HS-27A (cell line): Measurements from ENCODE around the gene PEX1.
"Not testable (repeated sequence)": the region's sequence is repeated elsewhere in the genome, so short reads cannot be mapped to it uniquely, and the experiment has no call there.

Source experiments
- DNase-seq: peaks from one replicate; pipeline ENCODE4 v3.0.0-alpha.2; 2012; ENCODE audit warnings: low read depth, missing footprints

Gene PEX1

DNA sequence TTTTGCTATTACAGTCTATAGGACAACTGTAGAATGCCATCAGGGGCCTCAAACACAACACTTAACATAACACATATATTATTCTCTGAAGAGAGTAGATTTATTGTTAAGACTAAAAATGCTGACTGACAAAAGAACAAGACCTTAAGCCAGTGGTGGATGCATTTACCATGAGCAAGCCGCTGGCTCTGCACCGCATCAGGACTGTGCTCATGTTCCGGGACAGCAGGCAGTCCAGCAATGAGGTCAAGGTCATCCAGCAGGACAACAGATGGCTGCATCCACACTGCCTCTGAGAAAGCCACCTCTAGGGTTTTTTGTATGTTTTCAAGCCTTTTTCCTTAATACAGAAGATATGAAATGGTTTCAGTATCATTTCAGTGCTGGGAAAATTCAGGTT lies 23.8 kb downstream of the PEX1 start:
- DNase-seq: no peak

DNA sequence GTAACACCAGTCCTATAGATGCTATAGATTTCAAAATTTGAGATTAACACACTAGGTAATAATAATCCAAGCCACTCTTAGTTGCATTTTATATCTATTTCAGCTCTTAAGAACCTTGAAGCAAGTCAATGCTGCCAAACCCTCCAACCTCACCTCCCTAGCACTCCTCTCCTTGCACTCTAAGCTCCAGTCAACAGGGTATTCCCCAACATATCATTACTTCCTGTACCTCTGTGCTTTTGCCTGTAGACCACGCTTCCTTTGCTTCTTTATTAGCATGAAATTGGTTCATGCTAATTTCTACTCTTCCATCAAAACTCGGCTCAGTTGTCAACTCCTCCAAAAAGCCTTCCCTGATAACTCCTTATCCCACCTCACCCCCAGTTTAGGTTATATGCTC lies 24.6 kb downstream of the PEX1 start:
- no peak for DNase-seq

GRCh38 chr7:92498557-92498956 lies 29.8 kb downstream of the PEX1 start:
- DNase-seq: no peak

DNA sequence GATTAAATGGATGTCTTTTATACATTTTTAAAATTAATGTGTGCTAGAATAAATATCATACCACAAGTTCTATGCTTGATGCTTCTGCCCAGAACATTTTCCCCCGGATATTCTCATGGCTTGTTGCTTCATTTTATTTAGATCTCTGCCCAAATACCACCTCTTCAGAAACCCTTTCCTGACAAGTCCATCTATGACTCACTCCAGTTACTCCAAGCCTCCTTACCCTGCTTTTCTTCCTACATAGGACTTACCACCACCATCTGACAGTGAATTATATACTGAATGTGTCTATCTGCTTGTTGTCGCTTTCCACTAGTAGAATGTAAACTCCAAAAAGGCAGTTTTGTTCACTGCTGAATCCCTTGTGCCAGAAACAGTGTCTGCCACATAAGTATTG lies 31.4 kb downstream of the PEX1 start:
- no peak for DNase-seq

DNA sequence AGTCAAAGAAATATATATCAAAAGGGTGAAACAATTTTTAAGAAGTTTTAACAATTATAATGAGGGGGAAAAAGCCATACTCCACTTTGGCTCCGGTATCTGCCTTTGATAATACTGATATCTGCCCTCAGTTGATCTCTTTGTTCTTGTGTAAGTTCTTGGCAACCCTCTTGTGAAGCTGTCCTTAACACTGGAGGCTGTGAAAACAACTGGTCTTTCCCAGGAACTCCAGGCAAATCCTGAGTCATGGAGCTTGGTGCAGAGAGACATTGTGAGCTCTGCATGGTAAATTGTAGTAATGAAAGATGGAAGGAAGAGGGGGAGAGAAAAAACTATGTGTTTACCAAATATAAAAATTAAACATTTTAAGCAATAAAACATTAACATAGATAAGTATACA lies 38.7 kb downstream of the PEX1 start:
- no peak for DNase-seq

- DNase-seq: no peak
Observed at GRCh38 chr7:92487804-92488203, 40.5 kb downstream of the PEX1 start.

GRCh38 chr7:92485974-92486373 lies 42.3 kb downstream of the PEX1 start:
- DNase-seq: no peak

- no peak for DNase-seq
Observed at GRCh38 chr7:92485267-92485892, 42.9 kb downstream of the PEX1 start.

- not testable (repeated sequence) for DNase-seq
Observed at GRCh38 chr7:92484226-92484625, 44.1 kb downstream of the PEX1 start.

GRCh38 chr7:92483624-92484023 lies 44.7 kb downstream of the PEX1 start:
- not testable (repeated sequence) for DNase-seq

- DNase-seq: not testable (repeated sequence)
Observed at GRCh38 chr7:92479146-92479545, 49.2 kb downstream of the PEX1 start.

GRCh38 chr7:92478711-92479110 lies 49.6 kb downstream of the PEX1 start:
- no peak for DNase-seq

- DNase-seq: no peak
Observed at GRCh38 chr7:92478095-92478494, 50.2 kb downstream of the PEX1 start.

GRCh38 chr7:92477681-92478080 lies 50.6 kb downstream of the PEX1 start, which contains the start of gene ERVW-1:
ERVW-1 (minus strand) TSS chr7:92477946; CDS start chr7:92470381, 7,565 bp downstream.
- not testable (repeated sequence) for DNase-seq

GRCh38 chr7:92475851-92476590 lies 52.3 kb downstream of the PEX1 start:
- not testable (repeated sequence) for DNase-seq

GRCh38 chr7:92475261-92475770 lies 53.0 kb downstream of the PEX1 start:
- not testable (repeated sequence) for DNase-seq

DNA sequence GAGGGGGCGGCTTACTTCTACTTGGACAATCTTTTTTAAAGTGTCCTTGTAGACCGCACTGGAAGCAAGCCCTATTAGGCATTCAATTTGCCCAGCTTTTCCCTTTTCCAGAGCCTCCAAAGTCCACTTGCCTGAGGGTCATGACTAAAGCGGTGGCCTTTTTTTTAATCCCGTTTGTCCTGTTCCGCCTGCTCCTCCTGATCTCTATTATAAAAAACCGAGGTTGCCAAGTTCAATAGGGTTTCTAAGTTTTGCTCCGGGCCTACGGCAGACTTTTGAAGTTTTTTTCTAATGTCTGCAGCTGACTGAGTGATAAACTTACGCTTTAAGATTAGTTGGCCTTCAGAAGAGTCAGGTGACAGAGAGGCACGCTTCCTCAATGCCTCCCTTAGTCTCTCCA lies 54.3 kb downstream of the PEX1 start:
- DNase-seq: not testable (repeated sequence)

- not testable (repeated sequence) for DNase-seq
Observed at GRCh38 chr7:92468589-92468988, 59.7 kb downstream of the PEX1 start.

GRCh38 chr7:92466682-92467081 lies 61.6 kb downstream of the PEX1 start:
- no peak for DNase-seq

DNA sequence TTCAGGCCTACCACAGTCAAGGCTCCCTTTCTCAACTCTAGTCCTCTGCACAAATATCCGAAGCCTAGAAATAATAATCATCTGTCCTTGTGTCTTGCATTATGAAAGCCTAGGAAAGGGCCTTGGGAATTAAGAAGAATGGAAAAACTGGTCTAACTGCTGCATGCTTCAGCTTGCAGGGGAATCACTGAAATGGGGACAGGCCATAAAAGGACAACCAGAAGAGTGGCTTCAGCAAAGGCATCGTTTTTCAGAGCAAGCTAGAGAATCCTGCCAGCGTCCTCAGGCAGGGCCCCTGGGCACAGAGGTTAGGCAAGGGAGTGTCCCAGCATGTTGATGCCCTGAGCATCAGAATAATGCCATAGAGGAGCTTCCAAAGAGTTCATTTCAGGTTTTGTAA lies 63.8 kb downstream of the PEX1 start:
- no peak for DNase-seq

- DNase-seq: no peak
Observed at GRCh38 chr7:92462560-92462959, 65.8 kb downstream of the PEX1 start.

DNA sequence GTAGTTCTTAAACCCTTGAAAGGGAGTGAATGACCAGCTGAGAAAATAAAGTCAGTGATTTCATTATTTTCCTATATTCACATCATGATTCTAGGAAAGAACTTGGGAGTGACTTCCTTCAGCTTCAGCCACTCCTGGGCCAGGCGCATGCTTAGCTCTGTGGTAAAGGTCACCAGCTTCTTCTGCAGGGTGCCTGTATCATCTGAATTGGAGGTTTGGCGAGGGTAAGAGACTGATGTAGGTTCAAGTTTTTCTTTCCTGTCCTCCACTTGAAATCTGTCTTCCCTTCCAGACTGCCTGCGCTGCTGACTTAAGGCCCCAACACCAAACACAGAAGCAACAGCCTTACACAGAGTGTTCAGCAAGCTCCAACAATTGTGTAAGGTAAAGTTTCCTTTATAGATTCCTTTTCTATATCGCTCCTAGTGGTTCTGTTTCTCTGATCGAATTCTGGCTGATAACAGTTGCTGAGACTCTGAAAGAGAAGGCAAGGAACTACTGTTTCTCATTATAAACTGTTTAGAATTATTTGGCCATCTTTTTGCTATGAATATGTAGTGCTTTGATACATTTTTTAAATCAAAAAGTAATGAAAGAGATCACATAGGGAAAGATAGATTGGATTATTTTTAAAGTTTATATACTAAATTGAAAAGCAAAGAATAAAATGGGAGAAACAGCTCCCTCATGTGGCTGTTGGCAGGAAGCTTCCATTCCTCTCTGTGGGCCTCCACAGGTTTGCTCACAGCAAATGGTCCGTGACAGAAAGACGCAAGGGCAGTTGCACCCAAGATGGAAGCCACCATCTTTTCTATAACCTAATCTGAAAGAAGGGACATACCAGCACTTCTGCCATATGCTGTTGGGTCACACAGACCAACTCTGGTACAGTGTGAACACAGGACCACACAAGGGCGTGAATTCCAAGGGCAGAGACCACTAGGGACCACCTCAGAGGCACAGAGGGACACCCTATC lies 67.0 kb downstream of the PEX1 start:
- DNase-seq: no peak
